TTC549 (cell line): ENCODE results near the gene MUC20.
"Not testable (repeated sequence)": the region's sequence is repeated elsewhere in the genome, so short reads cannot be mapped to it uniquely, and the experiment has no call there.

ENCODE experiments used
- FAIRE-seq: peaks from 2 replicates; lab custom pipeline; 2012; peaks lifted over from hg19 to GRCh38; lab: Jason Lieb, UNC

Gene MUC20

DNA sequence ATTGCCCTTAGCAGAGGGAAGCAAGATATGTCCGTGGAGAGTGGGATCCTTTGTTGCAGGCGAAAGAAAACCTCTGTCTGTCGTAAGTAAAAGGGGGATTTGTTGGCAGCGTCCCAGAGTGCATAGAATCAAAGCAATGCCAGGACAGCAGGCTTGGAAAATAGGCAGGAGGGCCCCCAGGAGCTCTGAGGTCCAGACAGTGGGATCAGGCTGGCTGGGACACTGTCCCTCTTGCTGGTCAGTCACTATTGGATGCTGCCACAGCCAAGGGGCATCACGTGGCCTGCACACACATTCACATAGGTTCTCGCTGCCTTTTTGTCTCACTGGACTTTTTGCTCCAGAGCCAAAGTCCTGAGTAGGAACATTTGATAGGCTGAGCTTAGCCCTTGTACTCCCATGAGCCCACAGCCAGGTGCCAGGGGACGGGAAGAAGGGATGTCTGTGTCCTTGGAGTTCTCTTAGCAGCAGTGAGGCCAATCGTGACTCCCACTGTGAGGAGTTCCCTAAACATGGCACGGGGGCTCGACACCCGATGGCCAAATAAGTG is 10.7 kb downstream of the MUC20 start:
- FAIRE-seq: no peak

DNA sequence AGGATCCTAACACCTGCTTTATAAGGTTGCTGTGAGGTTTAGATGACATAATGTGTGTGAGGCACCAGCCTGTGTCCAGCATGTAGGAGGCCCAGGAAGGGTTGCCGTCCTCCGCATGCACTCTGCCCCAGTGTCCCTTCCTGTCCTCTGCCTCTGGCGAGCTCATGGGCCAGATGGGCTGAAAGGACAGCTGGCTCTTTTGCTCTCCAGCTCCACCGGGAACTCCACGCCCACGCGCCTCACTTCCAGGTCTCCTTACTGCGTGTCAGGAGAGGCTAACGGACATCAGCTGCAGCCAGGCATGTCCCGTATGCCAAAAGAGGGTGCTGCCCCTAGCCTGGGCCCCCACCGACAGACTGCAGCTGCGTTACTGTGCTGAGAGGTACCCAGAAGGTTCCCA is 12.2 kb downstream of the MUC20 start:
- FAIRE-seq: no peak

DNA sequence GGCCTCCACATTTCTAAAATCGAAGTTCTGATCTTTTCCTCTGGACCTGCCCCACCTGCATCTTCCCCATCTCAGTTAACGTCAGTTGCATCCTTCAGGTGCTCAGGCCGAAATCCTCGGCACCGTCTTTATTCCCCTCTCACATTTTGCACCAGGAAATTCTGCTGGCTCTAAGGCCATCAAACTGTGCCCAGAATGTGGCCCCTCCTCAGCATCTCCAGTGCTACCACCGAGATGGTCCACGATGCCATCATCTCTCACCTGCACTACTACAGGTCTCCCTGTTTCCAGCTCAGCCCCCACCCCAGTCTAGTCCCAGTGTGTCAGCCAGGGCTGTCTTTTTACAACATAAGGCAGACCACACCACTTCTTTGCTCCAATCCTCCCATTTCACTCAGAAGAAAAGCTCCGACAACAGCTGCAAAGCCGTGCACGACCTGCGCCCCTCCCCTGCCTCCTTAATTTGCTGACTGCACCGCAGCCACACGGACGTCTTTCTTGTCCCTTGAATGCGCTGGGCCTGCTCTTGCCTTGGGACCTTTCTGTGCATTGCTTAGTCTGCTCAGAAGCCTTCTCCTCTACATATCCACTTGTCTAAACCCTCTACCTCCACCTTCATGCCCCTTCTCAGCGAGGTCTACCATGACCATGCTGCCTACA is 14.4 kb downstream of the MUC20 start:
- no peak for FAIRE-seq

DNA sequence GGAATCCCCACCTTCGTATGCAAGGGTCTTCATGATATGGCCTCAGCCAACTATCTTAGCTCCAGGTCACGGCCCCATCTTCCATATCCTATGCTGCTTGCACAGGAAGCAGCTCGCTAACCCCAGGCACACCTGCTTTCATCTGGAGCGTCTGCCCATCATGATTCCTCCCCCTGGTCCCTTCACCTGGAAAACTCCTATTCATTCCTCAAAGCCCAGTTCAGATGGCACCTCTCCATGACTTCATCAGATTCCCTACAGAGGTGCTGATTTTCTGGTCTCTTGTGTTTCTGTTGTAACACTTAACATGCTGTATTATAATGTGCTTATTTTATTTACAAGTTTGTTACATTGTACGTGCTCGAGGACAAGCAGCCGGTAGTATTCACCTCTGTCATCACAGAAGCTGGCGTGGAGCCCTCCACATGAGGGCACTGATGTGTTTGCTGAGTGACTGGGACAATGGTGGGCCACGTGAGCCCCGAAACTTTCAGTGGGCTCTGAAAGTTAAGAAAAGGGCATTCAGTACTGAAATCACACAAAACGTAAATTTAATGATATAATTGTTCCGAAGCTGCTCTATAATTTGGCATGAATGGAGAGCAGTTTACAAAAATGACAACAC is 16.2 kb downstream of the MUC20 start:
- FAIRE-seq: no peak

DNA sequence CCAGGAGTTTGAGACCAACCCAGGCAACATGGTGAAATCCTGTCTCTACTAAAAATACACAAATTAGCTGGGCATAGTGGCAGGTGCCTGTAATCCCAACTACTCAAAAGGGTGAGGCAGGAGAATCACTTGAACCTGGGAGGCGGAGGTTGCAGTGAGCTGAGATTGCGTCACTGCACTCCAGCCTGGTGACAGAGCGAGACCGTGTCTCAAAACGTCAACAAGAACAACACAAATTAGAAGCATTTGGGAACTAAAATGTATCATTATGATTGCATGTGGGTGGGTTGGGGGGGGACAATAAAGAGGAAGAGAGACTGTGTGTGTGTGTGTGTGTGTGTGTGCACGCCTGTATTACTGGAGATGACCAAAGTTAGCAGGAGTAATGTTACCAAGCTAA is 17.0 kb downstream of the MUC20 start:
- FAIRE-seq: not testable (repeated sequence)

DNA sequence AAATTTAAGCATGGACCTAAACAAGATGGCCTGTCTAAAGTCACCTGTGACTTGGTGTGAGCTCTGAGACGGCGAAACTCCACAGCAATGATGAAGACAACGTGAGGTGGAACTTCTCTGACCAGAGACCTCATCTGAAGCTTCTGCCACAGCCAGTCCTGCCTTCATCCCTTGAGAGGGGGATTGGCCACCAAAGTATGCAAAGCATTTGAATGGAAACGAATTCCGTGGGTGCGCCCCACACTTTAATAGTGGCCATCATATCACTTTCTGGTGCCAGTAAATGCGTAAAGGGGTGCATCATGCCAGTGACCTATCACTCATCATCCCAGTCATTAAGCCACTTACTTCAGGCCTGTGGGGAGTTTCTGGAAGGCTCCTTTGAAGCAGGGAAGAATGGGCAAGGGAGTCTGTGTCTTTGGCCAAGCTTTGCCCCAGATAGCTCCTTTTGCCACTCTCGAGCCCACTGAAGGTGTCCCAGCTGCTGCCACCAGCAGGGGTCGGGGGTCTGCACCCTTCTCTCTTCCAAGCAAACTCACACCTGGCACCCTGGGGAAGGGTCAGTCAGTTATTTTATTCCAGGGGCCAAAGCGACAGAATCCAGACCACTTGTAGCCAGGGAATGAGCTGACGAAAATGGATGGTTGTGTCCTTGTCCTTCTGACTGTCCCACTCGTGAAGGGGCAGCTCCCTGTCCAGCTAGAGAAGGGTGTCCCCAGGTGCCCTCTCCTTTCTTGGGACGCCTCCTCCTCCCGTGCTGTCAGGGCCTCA is 17.7 kb downstream of the MUC20 start:
- no peak for FAIRE-seq

DNA sequence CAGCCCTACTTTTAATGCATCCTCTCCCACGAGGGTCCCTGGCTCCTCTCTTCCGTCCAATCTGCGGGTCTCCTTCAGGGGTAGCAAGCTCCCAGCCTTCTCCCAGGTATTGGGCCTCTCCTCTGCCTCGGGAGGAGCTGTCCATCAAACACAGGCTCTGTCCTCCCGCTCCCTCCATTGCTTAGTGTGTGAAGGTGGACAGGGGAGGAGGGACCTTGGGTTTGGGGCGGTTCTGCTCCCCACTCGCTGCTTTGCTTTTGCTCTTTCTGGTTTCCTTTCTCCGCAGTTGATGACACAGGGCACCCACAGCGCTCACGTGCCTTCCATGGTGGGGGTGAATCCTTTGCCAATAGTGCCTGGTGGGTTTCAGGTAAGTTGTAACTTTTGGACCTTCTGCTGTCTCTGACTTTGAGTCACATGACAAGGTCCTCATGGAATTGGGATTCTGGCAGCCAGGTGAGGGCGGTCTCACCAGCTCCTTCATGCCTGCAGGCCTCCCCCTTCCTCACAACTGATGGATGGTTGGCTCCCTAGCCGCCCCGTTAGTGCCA is 18.9 kb downstream of the MUC20 start:
- no peak for FAIRE-seq

DNA sequence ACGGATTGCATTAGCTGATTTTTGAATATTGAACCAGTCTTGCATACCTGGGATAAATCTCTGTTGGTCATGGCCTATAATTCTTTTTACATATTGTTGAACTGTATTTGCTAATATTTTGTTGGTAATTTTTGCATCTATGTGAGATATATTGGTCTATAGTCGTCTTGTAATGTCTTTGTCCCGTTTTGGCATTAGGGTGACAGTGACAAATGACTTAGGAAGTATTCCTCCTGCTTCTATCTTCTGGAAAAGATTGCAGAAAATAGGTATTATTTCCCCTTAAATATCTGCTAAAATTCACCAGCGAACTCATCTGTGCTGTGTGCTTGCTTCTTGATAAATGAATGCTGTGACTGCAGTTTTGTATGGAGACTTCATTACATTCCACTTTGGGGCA is 23.7 kb downstream of the MUC20 start:
- no peak for FAIRE-seq

DNA sequence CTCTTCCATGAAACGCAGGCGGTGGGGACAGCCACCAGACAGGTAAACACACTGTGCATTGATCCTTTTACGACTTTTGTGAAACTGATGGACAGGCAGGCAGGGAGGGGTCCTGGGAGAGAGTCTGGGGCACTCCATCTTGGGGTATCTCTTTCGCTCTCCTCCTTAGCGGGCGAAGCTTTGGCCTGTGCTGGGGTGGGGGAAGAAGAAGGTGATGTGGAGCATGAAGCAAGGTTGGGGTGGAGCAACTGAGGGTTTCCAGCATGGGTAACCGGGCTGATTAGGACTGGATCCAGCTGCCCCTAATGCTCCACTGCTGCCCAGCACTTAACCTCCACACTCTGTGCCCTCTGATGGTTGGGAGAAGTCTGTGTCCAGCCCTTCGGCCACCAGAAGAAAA is 25.6 kb downstream of the MUC20 start:
- no peak for FAIRE-seq

DNA sequence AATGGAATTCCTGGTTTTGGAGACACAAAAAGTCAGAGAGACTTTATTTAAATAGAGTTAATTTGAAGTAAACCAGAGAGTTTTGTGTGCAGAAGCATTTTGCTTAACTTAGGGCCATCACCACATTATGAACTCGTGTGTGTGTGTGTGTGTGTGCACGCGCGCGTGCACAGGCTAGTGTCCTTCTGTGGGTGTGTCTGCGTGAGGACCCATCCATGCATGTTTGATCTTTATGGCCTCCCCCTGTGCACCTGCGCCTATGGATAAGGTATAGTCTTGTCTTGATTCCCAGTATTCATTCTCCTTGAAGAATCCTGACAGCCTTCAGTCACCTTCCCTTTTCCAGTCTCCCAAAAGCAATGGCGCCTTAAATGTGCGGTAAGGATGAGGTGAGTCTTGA is 26.0 kb downstream of the MUC20 start:
- FAIRE-seq: no peak

DNA sequence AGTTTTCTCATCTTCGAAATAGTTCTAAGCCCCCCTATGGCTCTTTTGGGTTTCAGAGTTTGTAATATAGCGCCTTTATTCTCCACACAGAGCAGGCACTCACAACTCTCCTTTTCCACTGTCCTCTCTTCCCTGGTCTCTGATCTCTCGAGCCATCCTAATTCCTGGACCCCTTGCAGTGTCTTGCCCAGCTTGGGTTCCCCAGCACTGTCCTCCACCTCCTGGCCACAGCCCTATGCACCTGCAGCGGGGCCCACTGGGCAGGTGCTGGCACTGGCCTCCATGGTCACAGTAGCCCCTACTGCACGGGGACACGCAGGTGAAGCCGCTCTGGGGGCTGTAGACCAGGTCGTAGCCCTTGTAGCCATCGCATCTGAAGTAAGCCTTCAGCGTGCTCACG is 27.9 kb downstream of the MUC20 start:
- no peak for FAIRE-seq

DNA sequence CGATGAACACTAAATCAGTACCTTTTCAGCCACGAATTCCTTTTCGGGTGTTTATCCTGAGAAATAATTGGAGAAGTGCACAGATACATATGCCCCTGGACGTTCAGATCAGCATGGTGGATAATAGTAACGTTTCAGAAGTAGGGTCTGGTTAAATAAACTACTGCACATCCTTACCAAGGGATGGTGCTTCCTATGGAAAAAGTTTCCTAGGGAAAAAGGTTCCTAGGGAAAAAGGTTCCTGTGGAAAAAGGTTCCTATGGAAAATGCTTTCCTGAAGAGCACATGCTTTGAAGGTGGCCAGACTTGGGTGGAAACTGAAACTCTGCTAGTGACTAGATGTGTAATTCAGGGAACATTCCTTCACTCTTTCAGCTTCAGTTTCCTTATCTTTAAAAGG is 28.3 kb downstream of the MUC20 start:
- not testable (repeated sequence) for FAIRE-seq

DNA sequence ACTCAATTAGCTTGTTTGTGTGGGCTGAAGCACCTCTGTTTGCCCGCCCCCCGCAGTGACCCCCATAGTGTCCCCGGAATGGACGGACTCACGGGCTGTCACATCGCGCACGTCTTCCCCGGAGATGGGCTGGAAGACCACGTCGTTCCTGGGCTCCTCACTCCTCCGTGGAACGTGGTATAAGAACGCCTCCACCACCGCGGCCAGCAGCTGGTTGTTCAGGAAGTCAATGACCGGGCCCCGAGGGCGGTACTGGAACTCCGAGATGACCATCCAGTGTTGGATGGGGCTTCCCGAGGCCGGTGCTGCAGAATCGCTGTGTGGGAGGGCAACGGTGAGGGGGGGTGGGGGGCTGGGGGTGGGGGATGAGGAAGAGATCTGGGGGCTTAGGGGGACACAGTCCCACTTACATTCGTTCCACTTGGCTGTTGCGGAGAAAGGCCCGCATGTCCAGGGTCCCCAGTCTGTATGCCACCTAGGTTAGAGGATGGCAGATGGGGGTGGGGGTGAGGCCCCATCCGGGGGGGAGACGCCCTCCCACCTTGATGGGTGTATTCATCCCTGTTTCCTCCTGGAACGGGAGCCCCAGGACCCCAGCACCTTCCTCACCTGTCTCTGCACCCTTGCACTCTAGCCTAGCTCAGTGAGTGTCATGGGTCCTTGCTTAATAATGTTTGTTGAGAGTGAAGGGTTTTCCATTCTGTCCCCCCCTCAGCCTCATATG is 30.2 kb downstream of the MUC20 start:
- no peak for FAIRE-seq

DNA sequence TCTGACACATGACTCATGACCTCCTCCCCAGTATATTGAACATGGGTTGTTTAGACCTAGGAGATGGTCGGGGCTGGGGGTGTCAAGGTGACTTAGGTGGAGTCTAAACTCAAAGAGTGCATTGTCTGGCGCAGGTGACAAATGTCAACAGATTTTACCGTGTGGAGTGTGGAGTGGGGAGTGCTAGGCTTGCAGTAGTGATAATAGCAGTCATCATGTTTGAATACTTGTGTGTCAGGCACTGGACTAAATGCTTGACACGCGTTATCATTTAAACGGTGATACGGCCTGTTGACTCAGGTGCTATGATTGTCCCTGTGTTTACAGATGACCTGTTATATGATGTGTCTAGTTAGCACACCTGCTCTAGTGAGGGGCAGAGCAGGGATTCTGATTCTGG is 30.8 kb downstream of the MUC20 start:
- FAIRE-seq: no peak

DNA sequence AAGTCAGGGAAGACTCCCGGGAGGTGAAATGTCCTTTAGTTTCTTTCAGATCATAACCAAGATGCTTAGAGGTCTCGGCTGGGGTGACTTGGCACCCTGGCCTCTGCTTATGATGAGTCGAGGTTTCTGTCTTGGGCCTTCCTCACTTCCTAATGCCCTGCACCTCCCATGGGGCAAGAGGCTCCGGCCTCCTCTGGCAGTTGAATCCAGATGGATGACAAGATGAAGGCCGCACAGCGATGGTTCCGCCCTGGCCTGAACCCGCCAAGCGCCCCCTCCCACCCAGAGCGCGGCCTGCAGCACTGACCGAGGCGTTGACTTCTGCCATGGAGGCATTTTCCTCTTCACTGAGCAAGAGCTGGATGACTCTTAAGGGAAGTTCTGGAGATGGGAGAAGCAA is 31.3 kb downstream of the MUC20 start:
- no peak for FAIRE-seq

DNA sequence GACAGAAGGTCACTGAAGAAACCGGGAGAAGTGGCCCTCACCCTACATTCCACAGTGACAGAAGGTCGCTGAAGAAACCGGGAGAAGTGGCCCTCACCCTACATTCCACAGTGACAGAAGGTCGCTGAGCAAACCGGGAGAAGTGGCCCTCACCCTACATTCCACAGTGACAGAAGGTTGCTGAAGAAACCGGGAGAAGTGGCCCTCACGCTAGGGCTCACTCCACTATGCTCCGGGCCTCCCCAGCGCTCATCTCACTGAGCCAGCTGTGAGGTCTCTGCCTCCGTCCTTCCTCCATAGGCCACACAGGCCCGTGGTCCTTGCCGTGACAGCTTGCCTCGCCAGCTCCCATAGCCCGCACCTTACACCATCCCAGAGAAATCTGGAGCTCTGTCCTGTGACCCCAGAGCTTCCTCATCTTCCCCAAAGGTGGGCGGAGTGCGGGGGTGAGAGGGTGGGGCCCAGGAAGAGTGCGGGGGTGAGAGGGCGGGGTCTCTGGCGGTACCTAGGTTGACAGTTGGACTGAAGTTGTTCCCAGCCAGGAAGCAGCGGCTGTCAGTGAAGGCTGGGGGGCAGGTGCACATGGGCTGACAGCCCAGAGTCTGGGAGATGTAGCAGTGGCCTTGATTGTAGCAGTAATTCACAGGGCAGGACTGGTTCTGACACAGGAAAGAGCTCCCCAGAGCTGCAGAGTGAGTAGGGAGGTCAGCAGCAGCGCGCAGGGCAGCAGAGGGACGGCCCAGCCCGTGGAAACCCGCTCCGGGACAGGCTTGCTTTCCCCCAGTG is 32.0 kb downstream of the MUC20 start:
- FAIRE-seq: no peak

DNA sequence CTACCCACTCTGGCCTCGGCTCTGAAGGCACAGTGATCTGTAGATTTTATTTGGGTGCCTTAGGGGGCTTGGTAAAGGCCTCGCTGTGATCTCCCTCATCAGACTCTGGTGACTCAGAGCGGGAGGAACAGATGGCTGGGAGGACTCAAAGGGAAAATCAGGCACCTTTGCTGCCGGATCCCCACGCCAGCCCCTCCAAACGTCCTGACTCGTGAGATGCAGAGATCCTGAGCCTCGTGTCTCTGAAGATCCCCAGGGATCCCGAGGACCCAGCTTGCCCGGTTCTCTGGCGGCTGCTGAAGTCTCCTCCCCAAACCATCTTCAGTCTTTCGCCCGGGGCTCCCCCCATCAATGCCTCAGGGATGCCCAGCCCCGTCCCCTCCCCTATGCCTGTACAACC is 32.8 kb downstream of the MUC20 start:
- no peak for FAIRE-seq

DNA sequence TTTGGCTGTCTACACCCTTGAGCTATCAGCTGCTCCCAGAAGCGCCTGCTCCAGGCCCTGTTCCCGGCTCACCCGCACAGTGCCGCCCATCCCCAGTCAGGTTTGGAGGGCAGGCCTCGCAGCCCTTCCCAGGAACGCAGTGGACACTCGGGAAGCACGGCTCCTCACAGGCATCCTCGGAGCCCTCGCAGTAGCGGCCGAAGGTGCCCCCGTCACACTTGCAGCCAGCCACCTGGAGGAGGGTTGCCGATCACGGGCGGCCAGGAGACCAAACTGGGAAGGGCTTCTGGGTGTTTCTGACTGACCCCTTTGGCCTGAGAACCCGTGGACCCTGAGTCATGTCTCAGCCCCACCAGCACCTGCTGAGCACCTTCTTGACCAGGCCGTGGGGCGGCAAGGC is 33.4 kb downstream of the MUC20 start:
- no peak for FAIRE-seq

DNA sequence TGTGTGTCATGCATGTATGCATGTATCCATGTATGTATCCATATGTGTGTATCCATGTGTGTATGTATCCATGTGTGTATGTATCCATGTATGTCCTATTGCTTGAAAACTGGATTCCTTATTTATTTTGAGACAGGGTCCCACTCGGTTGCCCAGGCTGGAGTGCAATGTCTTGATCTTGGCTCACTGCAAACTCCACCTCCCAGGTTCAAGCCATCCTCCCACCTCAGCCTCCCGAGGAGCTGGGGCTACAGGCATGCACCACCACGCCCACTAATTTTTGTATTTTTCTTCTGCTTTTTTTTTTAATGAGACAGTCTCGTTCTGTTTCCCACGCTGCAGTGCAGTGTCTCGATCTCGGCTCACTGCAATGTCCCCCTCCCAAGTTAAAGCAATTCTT is 34.1 kb downstream of the MUC20 start:
- FAIRE-seq: no peak

DNA sequence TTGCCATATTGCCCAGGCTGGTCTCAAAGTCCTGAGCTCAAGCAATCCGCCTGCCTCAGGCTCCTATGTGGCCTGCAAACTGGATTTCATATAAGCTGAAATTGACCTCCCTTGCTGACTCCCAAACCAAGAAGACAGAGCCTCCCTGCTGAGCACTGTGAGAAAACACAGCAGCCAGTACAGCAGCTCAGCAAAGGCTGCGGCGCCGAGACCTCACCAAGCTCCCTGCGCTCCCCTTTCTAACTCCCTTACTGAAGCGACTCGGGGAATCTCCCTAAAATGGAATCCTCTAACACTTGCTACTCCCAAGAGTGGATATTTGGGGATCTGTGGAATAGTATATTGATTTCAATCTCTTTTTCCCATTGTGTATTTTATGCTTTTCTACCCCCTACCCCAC is 34.6 kb downstream of the MUC20 start:
- FAIRE-seq: no peak

DNA sequence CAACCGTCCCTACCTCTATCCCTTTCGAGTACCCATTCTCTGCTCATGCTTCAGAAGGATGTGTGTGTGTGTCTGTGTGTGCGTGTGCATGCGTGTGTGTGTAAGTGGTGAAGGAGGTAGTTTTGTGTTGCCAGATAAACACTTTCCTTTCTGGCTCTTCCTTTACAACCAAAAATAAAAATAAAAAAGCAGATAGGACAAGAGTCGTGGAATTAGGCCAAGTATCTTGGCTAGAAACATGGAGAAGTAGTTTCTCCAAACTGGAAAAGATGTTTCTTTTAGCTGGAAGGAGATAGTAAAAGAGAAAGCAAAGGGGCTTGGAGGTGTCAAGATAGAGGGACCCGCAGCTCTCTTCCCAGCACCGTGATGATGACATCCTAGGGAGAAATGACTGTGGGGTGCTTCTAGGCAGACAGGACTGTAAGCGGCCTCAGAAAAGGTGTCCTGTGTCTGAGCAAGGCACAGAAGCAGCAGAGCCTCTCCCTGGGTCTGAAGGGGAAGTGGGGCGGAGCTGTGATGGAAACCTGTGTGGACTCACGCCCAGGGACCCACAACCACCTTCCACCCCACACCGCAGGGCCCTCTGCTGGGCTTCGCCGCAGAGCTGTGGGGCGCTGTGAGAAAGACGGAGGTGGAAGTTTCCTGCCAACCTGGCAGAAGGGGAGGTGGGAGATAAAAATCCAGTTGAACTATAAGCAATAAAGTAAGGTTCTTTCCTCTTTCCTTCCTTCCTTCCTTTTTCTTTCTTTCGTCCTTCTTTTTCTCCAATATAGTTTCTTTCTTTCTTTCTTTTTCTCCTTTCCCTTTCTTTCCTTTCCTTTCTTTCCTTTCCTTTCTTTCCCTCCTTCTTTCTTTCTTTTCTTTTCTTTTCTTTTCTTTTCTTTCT is 35.3 kb downstream of the MUC20 start:
- no peak for FAIRE-seq
